Stimulated activated CD4-positive, alpha-beta T cell treated with anti-CD3 and anti-CD28 coated beads, Interleukin-1b, Interleukin-23, amount 100 ng/mL, for 24 hours (primary cell): Measurements from ENCODE around the gene QSOX1.
"Not testable (repeated sequence)": the region's sequence is repeated elsewhere in the genome, so short reads cannot be mapped to it uniquely, and the experiment has no call there.

Source experiments
- DNase-seq, 4 experiments: peaks; one replicate each; pipeline ENCODE4 v3.0.0-alpha.2; 2020; ENCODE audit warnings: low read depth in 4 of 4, low spot score in 1 of 4

QSOX1 gene

GRCh38 chr1:180186831-180187230, 32.2 kb downstream of the QSOX1 start:
- DNase-seq, result no peak

- no peak for DNase-seq
Measured at GRCh38 chr1:180187626-180188025, 33.0 kb downstream of the QSOX1 start.

- DNase-seq, result no peak
Measured at GRCh38 chr1:180188091-180188506, 33.4 kb downstream of the QSOX1 start.

- DNase-seq, result no peak
Measured at GRCh38 chr1:180188684-180189175, 34.1 kb downstream of the QSOX1 start.

GRCh38 chr1:180190091-180190490, 35.4 kb downstream of the QSOX1 start:
- no peak for DNase-seq

GRCh38 chr1:180192172-180192571, 37.5 kb downstream of the QSOX1 start:
- no peak for DNase-seq

GRCh38 chr1:180193141-180194047, 38.7 kb downstream of the QSOX1 start:
- no peak for DNase-seq

GRCh38 chr1:180194048-180194425, 39.4 kb downstream of the QSOX1 start:
- DNase-seq, result no peak

GRCh38 chr1:180194546-180195207, 40.0 kb downstream of the QSOX1 start:
- no peak for DNase-seq

GRCh38 chr1:180195401-180195800, 40.7 kb downstream of the QSOX1 start:
- DNase-seq, result no peak

GRCh38 chr1:180195916-180196315, 41.2 kb downstream of the QSOX1 start:
- no peak for DNase-seq

- no peak for DNase-seq
Measured at GRCh38 chr1:180196436-180197003, 41.9 kb downstream of the QSOX1 start.

- no peak for DNase-seq
Measured at GRCh38 chr1:180197231-180197630, 42.6 kb downstream of the QSOX1 start.

- no peak for DNase-seq
Measured at GRCh38 chr1:180198196-180198595, 43.5 kb downstream of the QSOX1 start.

- DNase-seq, result no peak
Measured at GRCh38 chr1:180198611-180199010, 43.9 kb downstream of the QSOX1 start.

- no peak for DNase-seq
Measured at GRCh38 chr1:180199018-180199417, 44.3 kb downstream of the QSOX1 start.

- DNase-seq, result no peak
Measured at GRCh38 chr1:180201451-180202200, 47.0 kb downstream of the QSOX1 start.

- DNase-seq, result not testable (repeated sequence)
Measured at GRCh38 chr1:180202588-180202987, 47.9 kb downstream of the QSOX1 start.

- no peak for DNase-seq
Measured at GRCh38 chr1:180204231-180204630, 49.6 kb downstream of the QSOX1 start.

- no peak for DNase-seq
Measured at GRCh38 chr1:180206581-180206980, 51.9 kb downstream of the QSOX1 start.

- DNase-seq, result no peak
Measured at GRCh38 chr1:180208264-180208663, 53.6 kb downstream of the QSOX1 start.
